GM12892 (cell line): Measurements from ENCODE around the gene GMCL2.

ENCODE experiments used
- POLR2A ChIP-seq: IDR thresholded peaks from 2 replicates; pipeline ENCODE4 v1.6.1; 2011; ENCODE audit warnings: low read depth, low read length, control low read depth
- POLR2AphosphoS5 ChIP-seq: IDR thresholded peaks from 2 replicates; pipeline ENCODE4 v1.6.1; 2011; ENCODE audit warnings: low read depth, low read length, control low read depth

DNA sequence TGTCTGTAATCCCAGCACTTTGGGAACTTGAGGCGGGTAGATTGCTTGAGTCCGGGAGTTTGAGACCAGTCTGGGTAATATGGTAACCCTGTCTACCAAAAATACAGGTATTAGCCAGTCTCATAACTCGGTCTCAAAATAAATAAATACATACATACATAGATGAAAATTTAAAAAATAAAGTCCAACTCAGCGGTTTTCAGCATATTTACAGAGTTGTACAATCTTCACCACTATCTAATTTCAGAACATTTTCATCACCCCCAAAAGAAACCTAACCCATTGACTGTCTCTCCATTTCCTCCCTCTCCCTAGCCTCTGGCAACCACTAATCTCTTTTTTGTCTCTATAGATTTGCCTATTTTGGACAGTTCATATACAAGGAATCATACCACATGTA lies 45.6 kb downstream of the GMCL2 start:
- TF ChIP-seq POLR2A (no peak), POLR2AphosphoS5 (no peak)
